Activated T-helper 2 cell treated with anti-CD3 and anti-CD28 coated beads, Interferon-gamma antibody, Interleukin-2, Interleukin-4, amounts not matched to agents 10 μg/mL and 5 μg/mL and 100 μg/mL, durations not matched to agents 14 hours and 24 hours and 36 hours (primary cell): ENCODE measurements around the gene GPALPP1. TPM values are rescaled to one million over a fixed set of nuclear protein-coding genes. Genes with fewer than 3 reads are reported as not detected.
A peak's percentile ranks its signal among the peaks of the same experiment; 100 is the strongest.
"Not testable (repeated sequence)": the region's sequence is repeated elsewhere in the genome, so short reads cannot be mapped to it uniquely, and the experiment has no call there.

ENCODE experiments used
- DNase-seq: peaks from one replicate; pipeline ENCODE4 v3.0.0; 2021; ENCODE audit warnings: low spot score
- H3K27ac Mint-ChIP-seq: one replicate; pipeline ENCODE4 v1.8.0; 2021; ENCODE audit warnings: mixed read lengths
- H3K27me3 Mint-ChIP-seq: one replicate; pipeline ENCODE4 v1.8.0; 2021; ENCODE audit warnings: low read depth, mixed read lengths
- H3K36me3 Mint-ChIP-seq: one replicate; pipeline ENCODE4 v1.8.0; 2021; ENCODE audit warnings: low read depth, mixed read lengths
- H3K4me1 Mint-ChIP-seq: one replicate; pipeline ENCODE4 v1.8.0; 2021; ENCODE audit warnings: low read depth, mixed read lengths
- H3K4me3 Mint-ChIP-seq: one replicate; pipeline ENCODE4 v1.8.0; 2021; ENCODE audit warnings: low read depth, mild to moderate bottlenecking, moderate library complexity, mixed read lengths
- H3K9me3 Mint-ChIP-seq: one replicate; pipeline ENCODE4 v1.8.0; 2021; ENCODE audit warnings: mixed read lengths
- intact Hi-C: fragments of 100-400 bp; cut with micrococcal nuclease; formaldehyde crosslinking; loops from one replicate; pipeline ENCODE4 v1.15.1; 2023
- total RNA-seq: library from RNA; stranded (reverse); gene quantifications from 2 replicates; pipeline ENCODE4 v1.2.3, GENCODE V29; 2022

Gene GPALPP1, protein sequence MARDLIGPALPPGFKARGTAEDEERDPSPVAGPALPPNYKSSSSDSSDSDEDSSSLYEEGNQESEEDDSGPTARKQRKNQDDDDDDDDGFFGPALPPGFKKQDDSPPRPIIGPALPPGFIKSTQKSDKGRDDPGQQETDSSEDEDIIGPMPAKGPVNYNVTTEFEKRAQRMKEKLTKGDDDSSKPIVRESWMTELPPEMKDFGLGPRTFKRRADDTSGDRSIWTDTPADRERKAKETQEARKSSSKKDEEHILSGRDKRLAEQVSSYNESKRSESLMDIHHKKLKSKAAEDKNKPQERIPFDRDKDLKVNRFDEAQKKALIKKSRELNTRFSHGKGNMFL
- 29.1 and 32.9 TPM in 2 replicates for total RNA-seq

- peak within 1 kb of the TSS; percentile 95 for H3K4me3 Mint-ChIP-seq
- peak; percentile 88 for DNase-seq
- no peaks in the 10 kb centered on the region for H3K27me3 Mint-ChIP-seq
- peak within 1 kb of the TSS; percentile 95 for H3K27ac Mint-ChIP-seq
- H3K36me3 Mint-ChIP-seq: peaks cover 25% of the 10 kb centered on the region
- H3K9me3 Mint-ChIP-seq: no peaks in the 10 kb centered on the region
- intact Hi-C loops: loop anchor here (1.0 kb wide), 2 partner anchors 71 to 412 kb away; no protein-coding TSS in a partner anchor
- peaks cover 43% of the 10 kb centered on the region for H3K4me1 Mint-ChIP-seq
Observed at GRCh38 chr13:44989071-44989889, at the start of gene GPALPP1, which contains the start of gene NUFIP1. GPALPP1 (plus strand) TSS chr13:44989538; CDS start chr13:44989655, 117 bp downstream. NUFIP1 (minus strand) TSS chr13:44989471; CDS start chr13:44989436, 35 bp downstream.

- H3K27me3 Mint-ChIP-seq, H3K4me3 Mint-ChIP-seq, H3K27ac Mint-ChIP-seq, DNase-seq, H3K9me3 Mint-ChIP-seq, intact Hi-C loops, H3K4me1 Mint-ChIP-seq, H3K36me3 Mint-ChIP-seq: not testable (repeated sequence)
Observed at GRCh38 chr13:44943411-44943810, 45.9 kb upstream of the GPALPP1 start.

- Mint-ChIP-seq H3K4me1 (no peaks in the 10 kb centered on the region), H3K9me3 (no peaks in the 10 kb centered on the region), H3K27ac (no peak overlapping the region), H3K4me3 (no peak overlapping the region), H3K36me3 (peaks cover 19% of the 10 kb centered on the region), H3K27me3 (no peaks in the 10 kb centered on the region)
- no peak for DNase-seq
- intact Hi-C loops: no loop called here
Observed at GRCh38 chr13:44951184-44951583, 38.2 kb upstream of the GPALPP1 start.

DNA sequence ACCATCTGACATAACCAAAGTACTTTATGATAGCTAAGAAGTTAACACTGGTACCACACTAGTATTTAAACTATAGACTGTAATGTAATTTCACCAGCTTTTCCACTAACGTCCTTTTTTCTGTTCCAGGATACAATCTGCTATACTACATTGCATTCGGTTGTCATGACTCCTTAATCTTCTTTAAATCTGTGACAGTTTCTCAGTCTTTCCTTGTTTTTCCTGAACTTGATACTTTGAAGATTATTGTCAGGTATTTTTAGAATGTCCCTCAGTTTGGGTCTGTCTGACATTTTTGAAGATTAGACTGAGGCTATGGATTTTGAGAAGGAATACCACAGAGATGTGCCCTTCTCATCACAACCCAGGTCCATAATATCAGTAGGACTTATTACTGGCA lies 36.7 kb upstream of the GPALPP1 start:
- no peak overlapping the region for H3K27ac Mint-ChIP-seq
- no peaks in the 10 kb centered on the region for H3K4me1 Mint-ChIP-seq
- H3K36me3 Mint-ChIP-seq: peaks cover 18% of the 10 kb centered on the region
- no peaks in the 10 kb centered on the region for H3K27me3 Mint-ChIP-seq
- intact Hi-C loops: no loop called here
- no peak for DNase-seq
- H3K4me3 Mint-ChIP-seq: no peak overlapping the region
- H3K9me3 Mint-ChIP-seq: no peaks in the 10 kb centered on the region

- peaks cover 11% of the 10 kb centered on the region for H3K36me3 Mint-ChIP-seq
- no peaks in the 10 kb centered on the region for H3K27me3 Mint-ChIP-seq
- no peaks in the 10 kb centered on the region for H3K4me1 Mint-ChIP-seq
- H3K27ac Mint-ChIP-seq: no peak overlapping the region
- DNase-seq: no peak
- H3K9me3 Mint-ChIP-seq: no peaks in the 10 kb centered on the region
- intact Hi-C loops: no loop called here
- H3K4me3 Mint-ChIP-seq: no peak overlapping the region
Observed at GRCh38 chr13:44954224-44954623, 35.1 kb upstream of the GPALPP1 start.

DNA sequence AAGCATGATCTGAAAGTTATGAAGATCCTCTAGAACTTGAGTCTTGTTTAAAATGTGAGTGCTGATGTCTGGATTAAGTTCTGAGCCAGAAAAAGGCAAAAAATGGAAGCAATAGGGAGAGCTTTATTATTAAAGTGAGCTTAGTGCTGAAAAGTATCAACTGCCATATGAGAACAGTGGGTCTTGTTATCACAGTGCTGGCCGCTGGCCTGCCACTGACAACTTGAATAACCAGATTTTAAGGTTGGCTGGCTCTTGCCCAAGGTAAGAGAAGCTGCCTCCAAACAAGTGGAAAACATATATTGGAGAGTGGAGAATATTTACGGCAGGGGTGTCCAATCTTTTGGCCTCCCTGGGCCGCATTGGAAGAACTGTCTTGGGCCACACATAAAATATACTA lies 33.9 kb upstream of the GPALPP1 start:
- H3K27me3 Mint-ChIP-seq: no peaks in the 10 kb centered on the region
- peaks cover 14% of the 10 kb centered on the region for H3K36me3 Mint-ChIP-seq

DNA sequence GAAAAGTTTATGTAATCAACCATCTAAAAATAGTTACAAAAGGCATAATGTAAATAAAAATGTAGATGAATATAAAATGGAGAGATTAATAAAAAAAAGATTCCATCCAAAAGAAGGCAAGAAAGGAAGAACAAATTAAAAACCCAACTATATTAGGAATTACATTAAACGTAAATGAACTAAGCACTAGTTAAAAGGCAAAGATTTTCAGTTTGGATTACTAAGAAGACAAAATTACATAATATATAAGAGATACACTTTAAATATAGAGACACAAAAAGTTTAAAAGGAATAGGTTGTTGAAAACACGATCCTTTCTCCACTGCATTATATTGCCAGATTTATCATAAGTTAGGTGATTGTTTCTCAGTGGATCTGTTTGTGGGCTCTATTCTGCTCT lies 27.3 kb upstream of the GPALPP1 start:
- H3K4me3 Mint-ChIP-seq: no peak overlapping the region
- peaks cover 32% of the 10 kb centered on the region for H3K9me3 Mint-ChIP-seq
- no peaks in the 10 kb centered on the region for H3K4me1 Mint-ChIP-seq
- DNase-seq: no peak
- H3K27ac Mint-ChIP-seq: no peak overlapping the region
- no peaks in the 10 kb centered on the region for H3K27me3 Mint-ChIP-seq
- intact Hi-C loops: no loop called here
- H3K36me3 Mint-ChIP-seq: peaks cover 58% of the 10 kb centered on the region

More for the DNA sequence above, 33.9 kb upstream of the GPALPP1 start:
- Mint-ChIP-seq H3K27ac (no peak overlapping the region), H3K4me1 (no peaks in the 10 kb centered on the region), H3K9me3 (no peaks in the 10 kb centered on the region), H3K4me3 (no peak overlapping the region)
- intact Hi-C loops: no loop called here
- no peak for DNase-seq

DNA sequence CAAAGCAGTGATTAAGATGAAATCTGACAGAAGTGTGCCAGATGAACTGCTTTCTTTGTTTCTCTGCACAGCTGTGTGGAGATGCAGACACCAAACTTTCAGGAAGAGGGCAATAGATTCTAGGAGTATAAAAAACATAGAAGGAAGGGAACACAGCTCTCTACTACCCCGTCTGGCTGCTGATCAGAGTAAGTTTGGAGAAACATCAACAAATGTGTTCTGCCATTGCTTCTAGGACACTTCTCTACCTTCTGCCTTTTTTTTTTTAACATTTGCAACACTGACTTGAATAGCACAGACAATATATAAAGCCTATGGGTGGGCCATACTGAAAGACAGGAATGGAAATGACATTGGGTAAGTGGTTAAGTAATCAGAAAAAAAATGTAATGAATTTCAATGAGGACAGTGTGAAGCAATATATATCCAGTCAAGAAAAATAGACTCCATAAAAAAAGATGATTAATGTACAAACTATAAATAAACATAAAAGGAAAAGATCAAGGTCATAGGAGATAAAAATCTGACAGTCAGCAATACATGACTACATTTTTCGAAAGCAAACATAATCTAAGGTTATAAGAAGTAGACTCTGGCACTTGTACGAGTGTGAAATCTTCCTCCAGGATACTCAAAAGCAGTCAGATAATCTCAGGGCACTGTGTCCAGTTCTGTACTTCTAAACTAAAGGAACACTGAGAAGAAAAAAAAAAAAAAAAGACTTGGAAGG lies 21.5 kb upstream of the GPALPP1 start:
- no peak for DNase-seq
- no peaks in the 10 kb centered on the region for H3K27me3 Mint-ChIP-seq
- H3K9me3 Mint-ChIP-seq: peaks cover 18% of the 10 kb centered on the region
- no peak overlapping the region for H3K4me3 Mint-ChIP-seq
- intact Hi-C loops: no loop called here
- peaks cover 43% of the 10 kb centered on the region for H3K36me3 Mint-ChIP-seq
- H3K4me1 Mint-ChIP-seq: peaks cover 8% of the 10 kb centered on the region
- no peak overlapping the region for H3K27ac Mint-ChIP-seq

GRCh38 chr13:44968434-44968815 lies 20.9 kb upstream of the GPALPP1 start:
- Mint-ChIP-seq H3K9me3 (peaks cover 12% of the 10 kb centered on the region), H3K36me3 (peaks cover 38% of the 10 kb centered on the region), H3K27me3 (no peaks in the 10 kb centered on the region), H3K27ac (no peak overlapping the region), H3K4me1 (peaks cover 8% of the 10 kb centered on the region), H3K4me3 (no peak overlapping the region)
- DNase-seq: no peak
- intact Hi-C loops: no loop called here

DNA sequence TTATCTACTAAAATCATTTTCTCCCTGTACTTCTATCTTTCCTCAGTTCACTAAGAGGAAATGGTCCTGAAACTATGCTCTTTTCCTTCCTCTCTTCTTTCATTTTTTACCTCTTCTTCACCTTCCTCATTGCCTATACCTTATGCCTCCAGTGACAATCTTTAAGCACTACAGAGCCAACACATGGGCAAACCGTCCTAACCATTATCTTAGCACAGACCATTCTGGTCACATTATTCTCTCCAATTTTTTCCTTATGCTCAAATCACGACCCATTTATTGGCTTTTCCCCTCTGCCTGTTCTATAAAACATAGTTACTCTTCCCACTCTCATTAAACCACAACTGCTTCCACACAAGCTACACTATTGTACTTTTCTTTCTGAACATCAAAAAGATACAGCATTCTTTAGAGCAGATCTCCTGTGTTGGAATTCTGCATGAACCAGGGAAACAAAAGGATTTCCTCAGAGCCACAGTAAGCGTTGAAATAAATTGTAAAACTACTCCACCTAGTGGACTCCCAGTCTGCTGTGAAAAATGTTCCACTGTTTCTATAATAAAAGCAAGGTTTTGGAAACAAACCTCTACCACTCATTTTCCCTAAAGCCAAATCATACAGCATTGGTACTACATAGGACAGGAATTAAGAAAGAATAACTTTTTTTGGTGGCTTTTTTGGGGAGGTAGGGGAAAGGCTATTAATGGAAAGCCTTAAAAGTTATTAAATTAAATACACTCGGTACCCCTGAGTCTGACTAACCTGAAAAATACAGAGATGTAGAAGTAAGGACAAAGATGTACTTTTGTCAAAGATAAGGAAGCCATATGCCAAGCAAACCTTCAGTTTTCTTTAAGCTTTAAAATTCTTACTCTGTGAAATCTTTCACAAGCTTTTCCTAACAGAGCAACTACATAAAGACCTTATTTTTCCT lies 19.5 kb upstream of the GPALPP1 start:
- H3K36me3 Mint-ChIP-seq: peaks cover 24% of the 10 kb centered on the region
- H3K27me3 Mint-ChIP-seq: no peaks in the 10 kb centered on the region
- H3K27ac Mint-ChIP-seq: no peak overlapping the region
- peaks cover 8% of the 10 kb centered on the region for H3K4me1 Mint-ChIP-seq
- peaks cover 3% of the 10 kb centered on the region for H3K9me3 Mint-ChIP-seq
- intact Hi-C loops: loop anchor here (1.0 to 10.0 kb wide), 4 partner anchors 52 to 1065 kb away; no protein-coding TSS in a partner anchor
- DNase-seq: no peak
- H3K4me3 Mint-ChIP-seq: no peak overlapping the region

GRCh38 chr13:44971656-44972595 lies 17.4 kb upstream of the GPALPP1 start:
- Mint-ChIP-seq H3K4me3 (no peak overlapping the region), H3K27me3 (no peaks in the 10 kb centered on the region), H3K36me3 (peaks cover 15% of the 10 kb centered on the region), H3K9me3 (no peaks in the 10 kb centered on the region), H3K27ac (no peak overlapping the region), H3K4me1 (peaks cover 8% of the 10 kb centered on the region)
- intact Hi-C loops: loop anchor here (10.0 kb wide), 2 partner anchors 333 to 1067 kb away; no protein-coding TSS in a partner anchor
- DNase-seq: no peak
